HG02642 (cell line): ENCODE measurements around the gene USP17L30.
A peak's percentile ranks its signal among the peaks of the same experiment; 100 is the strongest.
"Not testable (repeated sequence)": the region's sequence is repeated elsewhere in the genome, so short reads cannot be mapped to it uniquely, and the experiment has no call there.

Source experiments
- ATAC-seq: cut with Tn5 transposase; IDR thresholded peaks from one replicate; pipeline ENCODE4 v1.9.1; 2021; ENCODE audit warnings: mild to moderate bottlenecking; ENCODE audit not compliant: unreplicated experiment, poor library complexity

Gene USP17L30

GRCh38 chr4:9362829-9363228 lies at the start of gene USP17L30:
Gene USP17L30 (plus strand): TSS chr4:9363129. CDS start chr4:9363129, 0 bp downstream.
- ATAC-seq = not testable (repeated sequence)

- not testable (repeated sequence) for ATAC-seq
Measured at GRCh38 chr4:9324191-9324590, 38.7 kb upstream of the USP17L30 start.

GRCh38 chr4:9324865-9325264 lies 38.1 kb upstream of the USP17L30 start, which contains the start of gene USP17L24:
Gene USP17L24 (plus strand): TSS chr4:9325165. CDS start chr4:9325165, 0 bp downstream.
- ATAC-seq = not testable (repeated sequence)

- not testable (repeated sequence) for ATAC-seq
Measured at GRCh38 chr4:9329611-9330010, 33.3 kb upstream of the USP17L30 start, which contains the start of gene USP17L25. Gene USP17L25 (plus strand): TSS chr4:9329911. CDS start chr4:9329911, 0 bp downstream.

GRCh38 chr4:9334358-9334757 lies 28.6 kb upstream of the USP17L30 start, which contains the start of gene USP17L26:
Gene USP17L26 (plus strand): TSS chr4:9334658. CDS start chr4:9334658, 0 bp downstream.
- not testable (repeated sequence) for ATAC-seq

- not testable (repeated sequence) for ATAC-seq
Measured at GRCh38 chr4:9339103-9339502, 23.8 kb upstream of the USP17L30 start, which contains the start of gene USP17L5. Gene USP17L5 (plus strand): TSS chr4:9339403. CDS start chr4:9339403, 0 bp downstream.

- ATAC-seq = not testable (repeated sequence)
Measured at GRCh38 chr4:9343848-9344247, 19.1 kb upstream of the USP17L30 start, which contains the start of gene USP17L27. Gene USP17L27 (plus strand): TSS chr4:9344148. CDS start chr4:9344148, 0 bp downstream.

- not testable (repeated sequence) for ATAC-seq
Measured at GRCh38 chr4:9348593-9348992, 14.3 kb upstream of the USP17L30 start, which contains the start of gene USP17L28. Gene USP17L28 (plus strand): TSS chr4:9348893. CDS start chr4:9348893, 0 bp downstream.

- ATAC-seq = not testable (repeated sequence)
Measured at GRCh38 chr4:9350866-9351265, 12.1 kb upstream of the USP17L30 start.

- not testable (repeated sequence) for ATAC-seq
Measured at GRCh38 chr4:9353338-9353737, 9.6 kb upstream of the USP17L30 start, which contains the start of gene USP17L29. Gene USP17L29 (plus strand): TSS chr4:9353638. CDS start chr4:9353638, 0 bp downstream.

GRCh38 chr4:9379881-9380280 lies 17.0 kb downstream of the USP17L30 start:
- ATAC-seq = not testable (repeated sequence)

- ATAC-seq = peak; percentile 42
Measured at GRCh38 chr4:9381012-9381534, 18.1 kb downstream of the USP17L30 start.

- no peak for ATAC-seq
Measured at GRCh38 chr4:9384126-9384525, 21.2 kb downstream of the USP17L30 start.

GRCh38 chr4:9389001-9389400 lies 26.1 kb downstream of the USP17L30 start:
- ATAC-seq = not testable (repeated sequence)

GRCh38 chr4:9405774-9406173 lies 42.8 kb downstream of the USP17L30 start:
- not testable (repeated sequence) for ATAC-seq

GRCh38 chr4:9406491-9406890 lies 43.6 kb downstream of the USP17L30 start:
- not testable (repeated sequence) for ATAC-seq

GRCh38 chr4:9409793-9410192 lies 46.9 kb downstream of the USP17L30 start:
- no peak for ATAC-seq
